Stimulated activated CD4-positive, alpha-beta T cell treated with anti-CD3 and anti-CD28 coated beads, Interleukin-4, amount 100 ng/mL, for 4 hours (primary cell): ENCODE results near the gene CREBBP.

ENCODE experiments used
- DNase-seq, 2 experiments: peaks; one replicate each; pipeline ENCODE4 v3.0.0-alpha.2; 2020

CREBBP gene

DNA sequence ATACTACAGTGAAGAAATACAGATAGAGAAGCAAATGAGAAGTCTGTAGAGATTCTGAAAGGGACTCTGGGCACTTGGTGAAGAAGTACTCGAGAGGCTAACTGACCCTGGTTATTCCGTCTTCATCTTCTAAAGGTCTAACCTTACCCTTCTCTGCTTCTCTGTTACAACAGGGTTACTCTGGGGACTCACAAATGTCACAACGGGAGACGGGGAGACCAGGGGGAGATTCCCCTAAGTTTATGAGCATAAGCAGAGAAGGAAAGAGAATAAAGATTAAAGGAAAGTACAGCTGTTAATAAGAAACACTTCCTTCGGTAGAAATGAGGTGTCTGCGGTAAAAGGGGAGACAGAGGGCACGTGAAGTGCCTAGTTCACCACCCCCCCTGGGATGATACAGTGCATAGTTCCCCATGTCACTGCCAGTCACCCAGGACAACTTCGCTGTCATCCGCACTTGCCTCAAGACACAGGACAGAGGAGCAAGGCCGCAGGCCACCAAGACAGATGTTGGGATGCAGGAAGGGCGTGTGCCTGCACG lies 88.0 kb downstream of the CREBBP start:
- DNase-seq, result no peak

DNA sequence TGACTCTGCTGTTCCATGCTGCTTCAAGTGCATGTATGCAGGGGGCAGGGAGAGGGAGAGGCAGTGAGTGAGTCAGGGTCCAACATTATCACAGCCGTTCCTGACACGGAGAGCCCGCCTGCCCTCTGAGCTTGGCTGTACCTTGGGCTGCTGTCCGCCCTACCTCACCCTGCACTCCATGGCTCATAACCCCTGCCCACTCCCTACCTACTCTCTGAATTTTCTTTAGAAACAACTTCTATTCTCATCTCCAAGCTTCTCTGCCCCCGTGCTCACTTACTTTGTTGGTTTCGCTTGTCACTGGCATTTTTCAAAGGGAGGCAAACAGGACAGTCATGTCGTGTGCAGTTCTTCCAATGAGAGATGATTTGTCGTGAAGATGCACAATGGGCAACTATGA lies 88.8 kb downstream of the CREBBP start:
- no peak for DNase-seq

GRCh38 chr16:3789375-3790099 lies 91.0 kb downstream of the CREBBP start:
- DNase-seq, result no peak

DNA sequence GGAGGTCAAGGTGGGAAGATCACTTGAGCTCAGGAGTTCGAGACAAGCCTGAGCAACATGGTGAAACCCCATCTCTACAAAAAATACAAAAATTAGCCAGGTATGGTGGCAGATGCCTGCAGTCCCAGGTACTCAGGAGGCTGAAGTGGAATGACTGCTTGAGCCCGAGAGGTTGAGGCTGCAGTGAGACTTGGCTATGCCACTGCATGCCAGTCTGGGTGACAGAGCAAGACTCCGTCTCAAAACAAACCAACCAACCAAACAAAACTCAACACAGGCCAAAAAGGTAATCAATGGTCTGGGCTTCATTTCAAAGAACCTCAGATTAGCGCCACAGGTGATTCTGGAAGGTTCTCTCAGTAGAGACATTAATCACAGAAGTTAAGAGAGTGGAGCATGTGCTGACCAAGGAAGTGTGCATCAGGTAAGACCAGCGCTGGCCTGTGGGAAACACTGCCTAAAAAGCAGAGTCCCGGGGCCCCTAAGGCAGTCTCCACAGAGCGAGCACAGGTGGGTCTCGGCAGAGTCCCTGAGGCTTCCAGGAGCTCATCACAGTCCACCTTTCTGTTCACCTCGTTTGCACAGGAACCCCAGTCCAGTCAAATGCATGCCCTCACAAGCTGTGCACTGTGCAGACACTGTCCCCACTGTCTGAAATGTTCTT lies 91.7 kb downstream of the CREBBP start:
- no peak for DNase-seq

DNA sequence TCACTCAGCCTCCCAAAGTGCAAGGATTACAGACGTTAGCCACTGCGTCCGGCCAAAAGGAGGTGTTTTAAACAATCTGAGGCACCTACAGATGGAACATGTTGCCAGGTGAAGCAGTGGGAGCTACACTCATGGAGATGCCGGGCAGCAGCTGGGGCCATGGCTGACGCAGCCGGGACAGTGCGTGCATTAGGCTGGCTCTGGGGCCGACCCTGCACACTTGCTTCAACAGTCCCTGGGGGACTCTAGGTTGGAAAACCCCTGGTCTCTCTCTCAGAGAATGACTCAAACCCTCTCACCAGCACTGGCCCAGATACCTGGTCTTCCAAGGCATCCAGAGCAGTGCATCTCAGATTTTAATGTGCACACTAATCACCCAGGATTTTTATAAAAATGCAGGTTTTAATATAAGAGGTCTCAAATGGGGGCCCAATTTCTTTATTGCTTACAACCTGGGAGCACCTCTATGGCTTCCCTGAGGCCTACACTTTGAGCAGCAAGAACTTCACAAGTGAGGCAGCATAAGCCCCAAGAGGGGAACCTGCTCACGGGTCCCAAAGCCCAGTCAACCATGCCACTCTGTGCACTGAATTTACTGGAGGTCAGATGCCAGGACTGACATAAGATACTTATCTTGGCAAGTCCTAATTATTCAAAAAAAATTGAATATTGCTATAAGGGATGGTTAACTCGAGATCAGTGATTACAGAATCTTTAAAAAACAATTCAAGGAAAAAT lies 92.4 kb downstream of the CREBBP start:
- DNase-seq, result no peak

- DNase-seq, result no peak
These were observed 95.1 kb downstream of the CREBBP start for GRCh38 chr16:3785413-3785812.

GRCh38 chr16:3783516-3783915 lies 97.0 kb downstream of the CREBBP start:
- no peak for DNase-seq

GRCh38 chr16:3782566-3782965 lies 97.9 kb downstream of the CREBBP start:
- DNase-seq, result no peak

- no peak for DNase-seq
These were observed 99.1 kb downstream of the CREBBP start for GRCh38 chr16:3781421-3781820.

DNA sequence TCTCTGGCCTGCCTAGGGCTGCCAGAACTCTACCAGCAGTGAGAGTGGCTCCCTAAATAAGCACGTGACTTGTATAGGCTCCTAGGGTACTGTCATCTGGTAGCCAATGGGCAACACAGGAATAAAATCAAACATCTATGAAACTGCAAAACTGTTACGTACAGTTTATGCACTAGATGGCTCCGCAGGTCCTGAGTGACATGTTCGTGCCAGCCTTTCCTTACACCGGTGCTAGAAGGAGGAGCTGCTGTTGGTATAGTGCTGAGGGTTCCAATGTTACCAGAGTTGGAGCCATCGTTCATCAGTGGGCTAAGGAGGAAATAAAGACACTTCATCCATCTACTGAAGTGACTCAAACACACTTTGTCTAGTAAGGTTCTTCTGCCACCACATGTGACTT lies 99.9 kb downstream of the CREBBP start:
- no peak for DNase-seq

GRCh38 chr16:3776316-3776715 lies 104.2 kb downstream of the CREBBP start:
- no peak for DNase-seq

- no peak for DNase-seq
These were observed 105.7 kb downstream of the CREBBP start for GRCh38 chr16:3774819-3775218.

GRCh38 chr16:3774156-3774767 lies 106.3 kb downstream of the CREBBP start:
- DNase-seq, result no peak

DNA sequence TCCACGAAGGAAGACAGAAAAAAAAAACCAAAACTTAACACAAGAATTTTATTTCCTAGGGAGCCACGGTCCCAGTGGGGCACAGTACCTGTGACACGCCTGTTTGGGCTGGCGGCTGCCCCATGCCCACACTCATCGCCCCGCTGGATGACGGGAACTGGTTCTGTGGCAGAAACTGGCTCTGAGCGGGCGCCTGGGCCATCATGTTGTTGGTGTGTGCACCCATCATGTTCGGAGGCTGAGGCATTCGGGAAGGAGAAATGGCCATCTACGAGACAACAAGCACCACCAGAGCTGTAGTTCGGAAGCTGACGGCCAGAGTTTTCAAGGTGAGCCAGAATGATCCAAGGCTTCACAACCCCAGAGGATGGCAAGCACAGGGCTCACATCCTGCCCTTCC lies 106.8 kb downstream of the CREBBP start:
- DNase-seq, result no peak

DNA sequence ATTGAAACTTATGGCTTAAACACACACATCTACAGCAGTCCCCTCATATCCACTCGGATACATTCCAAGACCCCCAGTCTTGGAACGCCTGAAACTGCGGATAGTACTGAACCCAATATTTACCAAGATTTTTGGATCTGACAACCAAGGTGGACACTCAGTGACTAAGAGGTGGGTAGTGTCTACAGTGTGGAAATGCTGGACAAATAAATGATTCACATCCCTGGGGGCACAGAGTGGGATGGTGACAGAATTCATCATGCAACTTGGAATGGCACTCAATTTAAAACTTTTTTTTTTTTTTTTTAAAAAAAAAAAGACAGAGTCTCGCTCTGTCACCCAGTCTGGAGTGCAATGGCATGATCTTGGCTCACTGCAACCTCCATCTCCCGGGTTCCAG lies 109.0 kb downstream of the CREBBP start:
- DNase-seq, result no peak

GRCh38 chr16:3770530-3770929 lies 110.0 kb downstream of the CREBBP start:
- DNase-seq, result no peak

DNA sequence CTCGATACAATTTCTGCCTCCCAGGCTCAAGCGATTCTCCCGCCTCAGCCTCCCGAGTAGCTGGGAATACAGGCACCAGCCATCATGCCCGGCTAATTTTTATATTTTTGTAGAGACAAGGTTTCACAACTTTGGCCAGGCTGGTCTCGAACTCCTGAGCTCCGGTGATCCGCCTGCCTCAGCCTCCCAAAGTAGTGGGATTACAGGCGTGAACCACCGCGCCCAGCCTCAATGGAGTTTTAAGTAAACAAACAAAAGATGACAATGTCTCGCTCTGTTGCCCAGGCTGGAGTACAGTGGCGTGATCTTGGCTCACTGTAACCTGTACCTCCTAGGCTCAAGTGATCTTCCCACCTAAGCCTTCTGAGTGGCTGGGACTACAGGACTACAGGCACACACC lies 110.6 kb downstream of the CREBBP start:
- no peak for DNase-seq

- no peak for DNase-seq
These were observed 111.5 kb downstream of the CREBBP start for GRCh38 chr16:3769013-3769412.

DNA sequence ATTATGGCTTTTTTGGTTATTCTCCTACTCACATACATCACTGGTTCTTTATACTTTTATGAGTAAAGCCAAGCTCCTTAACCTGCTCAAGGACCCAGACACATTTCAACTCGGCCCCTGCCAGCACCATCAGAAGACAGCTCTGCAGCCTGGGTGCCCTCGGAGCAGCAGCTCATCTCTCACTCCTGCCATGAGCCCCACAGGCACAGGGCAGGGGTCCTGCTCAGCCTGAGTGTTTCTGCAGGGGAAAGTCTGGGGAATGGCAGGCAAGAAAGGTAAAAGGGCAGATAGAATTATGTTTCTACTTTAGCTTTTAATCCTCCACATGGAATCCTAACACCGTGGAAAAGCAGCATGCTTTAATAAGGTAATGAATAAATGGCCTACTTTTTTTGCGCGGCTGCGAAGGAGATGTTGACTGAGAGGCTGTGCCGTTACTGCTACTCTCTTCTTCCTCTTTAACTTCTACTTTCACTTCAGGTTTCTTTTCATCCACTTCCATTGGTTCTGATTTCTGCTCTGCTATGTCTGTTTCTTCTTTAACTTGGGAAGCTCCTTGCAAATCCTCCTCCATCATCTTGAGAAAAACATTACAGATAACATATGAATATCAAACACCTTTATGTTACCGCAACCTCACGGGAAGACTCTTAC lies 113.1 kb downstream of the CREBBP start:
- DNase-seq, result no peak

DNA sequence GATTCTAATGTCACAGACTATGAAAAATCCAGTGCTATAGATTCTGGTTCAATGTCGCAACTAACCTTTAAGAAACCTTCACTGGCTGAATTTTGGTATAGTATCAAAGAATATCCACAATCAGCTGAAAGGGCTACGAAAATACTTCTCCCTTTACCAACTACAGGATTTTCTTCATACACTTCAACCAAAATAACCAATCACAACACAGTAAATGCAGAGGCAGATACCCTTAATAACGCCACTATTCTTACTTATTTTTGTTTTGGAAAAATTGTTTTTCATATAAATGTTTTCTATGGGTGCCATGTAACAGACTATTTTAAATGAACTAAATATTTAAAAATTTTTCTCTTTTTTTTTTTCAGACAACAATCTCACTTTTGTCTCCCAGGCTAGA lies 114.3 kb downstream of the CREBBP start:
- DNase-seq, result no peak

DNA sequence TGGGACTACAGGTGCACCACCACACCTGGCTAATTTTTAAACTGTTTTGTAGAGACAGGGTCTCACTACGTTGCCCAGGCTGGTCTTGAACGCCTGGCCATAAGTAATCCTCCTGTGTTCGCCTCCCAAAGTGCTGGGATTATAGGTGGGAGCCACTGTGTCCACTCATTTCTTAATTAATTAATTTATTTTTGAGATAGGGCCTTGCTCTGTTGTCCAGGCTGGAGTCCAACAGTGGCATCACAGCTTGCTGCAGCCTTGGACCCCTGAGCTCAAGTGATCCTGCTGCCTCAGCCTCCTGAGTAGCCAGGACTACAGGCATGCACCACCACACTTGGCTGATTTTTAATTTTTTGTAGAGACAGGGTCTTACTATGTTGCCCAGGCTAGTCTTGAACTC lies 116.1 kb downstream of the CREBBP start:
- DNase-seq, result no peak

- no peak for DNase-seq
These were observed 118.3 kb downstream of the CREBBP start for GRCh38 chr16:3762107-3762750.
